Calu3 (cell line): ENCODE measurements around the gene CTNND2. TPM values are rescaled to one million over a fixed set of nuclear protein-coding genes. Genes with fewer than 3 reads are reported as not detected.

ENCODE experiments used
- BruUV-seq: library from RNA; stranded (reverse); fragments of 400-500 nt; replicated peaks from 2 replicates; lab custom pipeline; 2021; lab: Mats Ljungman, UMichigan
- CTCF ChIA-PET: fragments of 300-600 bp; sonication (Branson Sonifier 250); formaldehyde crosslinking; loops from one replicate; lab custom pipeline; 2022; ENCODE audit warnings: antibody characterized with exemption; lab: Charles Lee
- DNase-seq: peaks from one replicate; pipeline ENCODE4 v3.0.0; 2022
- H3K27ac Mint-ChIP-seq: one replicate; pipeline ENCODE4 v1.8.0; 2022; ENCODE audit warnings: mixed read lengths; ENCODE audit not compliant: unreplicated experiment
- H3K27me3 Mint-ChIP-seq: one replicate; pipeline ENCODE4 v1.8.0; 2022; ENCODE audit warnings: mixed read lengths; ENCODE audit not compliant: unreplicated experiment
- H3K36me3 Mint-ChIP-seq: one replicate; pipeline ENCODE4 v1.8.0; 2022; ENCODE audit warnings: mild to moderate bottlenecking, moderate library complexity, mixed read lengths; ENCODE audit not compliant: insufficient read depth, unreplicated experiment
- H3K4me1 Mint-ChIP-seq: one replicate; pipeline ENCODE4 v1.8.0; 2022; ENCODE audit warnings: mild to moderate bottlenecking, low read depth, mixed read lengths; ENCODE audit not compliant: unreplicated experiment
- H3K4me3 Mint-ChIP-seq: one replicate; pipeline ENCODE4 v1.8.0; 2022; ENCODE audit warnings: mild to moderate bottlenecking, low read depth, moderate library complexity, mixed read lengths; ENCODE audit not compliant: unreplicated experiment
- H3K9me3 Mint-ChIP-seq: one replicate; pipeline ENCODE4 v1.8.0; 2022; ENCODE audit warnings: low read depth, mixed read lengths; ENCODE audit not compliant: unreplicated experiment
- intact Hi-C: fragments of 100-400 bp; cut with micrococcal nuclease; formaldehyde crosslinking; loops from one replicate; pipeline ENCODE4 v1.10.0; 2022; ENCODE audit not compliant: unreplicated experiment
- total RNA-seq: library from RNA; stranded (reverse); gene quantifications from 2 replicates; pipeline ENCODE4 v1.2.3, GENCODE V29; 2022
- TF ChIP-seq, protein P1 (sequence below): fragments of 200-600 bp; IDR thresholded peaks from one replicate; pipeline ENCODE4 v1.8.0; 2022; ENCODE audit warnings: antibody characterized with exemption; ENCODE audit not compliant: unreplicated experiment

CTNND2 gene
- total RNA-seq, 1 experiment from 2014 or later = 19.6 TPM

GRCh38 chr5:10981932-10982331, 922.3 kb downstream of the CTNND2 start:
- intact Hi-C loops = loop anchor here (10.0 kb wide), 2 partner anchors 383 to 633 kb away; no protein-coding TSS in a partner anchor

GRCh38 chr5:10977011-10977410, 927.2 kb downstream of the CTNND2 start:
- DNase-seq = no peak
- H3K4me1 Mint-ChIP-seq = no peaks in the 10 kb centered on the region
- no TSS peak for BruUV-seq
- CTCF ChIA-PET = interaction anchor here (1.3 kb wide), 1 partner anchor 11 kb away, joined by 4 read pairs; no protein-coding TSS in a partner anchor
- no peaks in the 10 kb centered on the region for H3K9me3 Mint-ChIP-seq
- intact Hi-C loops = no loop called here
- H3K27me3 Mint-ChIP-seq = no peaks in the 10 kb centered on the region
- TF ChIP-seq, protein P1, sequence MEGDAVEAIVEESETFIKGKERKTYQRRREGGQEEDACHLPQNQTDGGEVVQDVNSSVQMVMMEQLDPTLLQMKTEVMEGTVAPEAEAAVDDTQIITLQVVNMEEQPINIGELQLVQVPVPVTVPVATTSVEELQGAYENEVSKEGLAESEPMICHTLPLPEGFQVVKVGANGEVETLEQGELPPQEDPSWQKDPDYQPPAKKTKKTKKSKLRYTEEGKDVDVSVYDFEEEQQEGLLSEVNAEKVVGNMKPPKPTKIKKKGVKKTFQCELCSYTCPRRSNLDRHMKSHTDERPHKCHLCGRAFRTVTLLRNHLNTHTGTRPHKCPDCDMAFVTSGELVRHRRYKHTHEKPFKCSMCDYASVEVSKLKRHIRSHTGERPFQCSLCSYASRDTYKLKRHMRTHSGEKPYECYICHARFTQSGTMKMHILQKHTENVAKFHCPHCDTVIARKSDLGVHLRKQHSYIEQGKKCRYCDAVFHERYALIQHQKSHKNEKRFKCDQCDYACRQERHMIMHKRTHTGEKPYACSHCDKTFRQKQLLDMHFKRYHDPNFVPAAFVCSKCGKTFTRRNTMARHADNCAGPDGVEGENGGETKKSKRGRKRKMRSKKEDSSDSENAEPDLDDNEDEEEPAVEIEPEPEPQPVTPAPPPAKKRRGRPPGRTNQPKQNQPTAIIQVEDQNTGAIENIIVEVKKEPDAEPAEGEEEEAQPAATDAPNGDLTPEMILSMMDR = no peak
- no peak overlapping the region for H3K4me3 Mint-ChIP-seq
- no peaks in the 10 kb centered on the region for H3K36me3 Mint-ChIP-seq
- no peak overlapping the region for H3K27ac Mint-ChIP-seq

More at GRCh38 chr5:10981932-10982331, 922.3 kb downstream of the CTNND2 start:
- TF ChIP-seq, protein P1 = no peak
- Mint-ChIP-seq H3K4me1 (no peaks in the 10 kb centered on the region), H3K27me3 (no peaks in the 10 kb centered on the region), H3K27ac (no peak overlapping the region), H3K4me3 (no peak overlapping the region), H3K9me3 (no peaks in the 10 kb centered on the region), H3K36me3 (no peaks in the 10 kb centered on the region)
- CTCF ChIA-PET = no interaction called here
- no peak for DNase-seq
- BruUV-seq = no TSS peak

- intact Hi-C loops = no loop called here
- TF ChIP-seq, protein P1 = no peak
- Mint-ChIP-seq H3K36me3 (no peaks in the 10 kb centered on the region), H3K4me3 (no peak overlapping the region), H3K27me3 (no peaks in the 10 kb centered on the region), H3K4me1 (no peaks in the 10 kb centered on the region), H3K27ac (no peak overlapping the region), H3K9me3 (no peaks in the 10 kb centered on the region)
- BruUV-seq = no TSS peak
- CTCF ChIA-PET = interaction anchor here (0.7 kb wide), 1 partner anchor 9 kb away, joined by 3 read pairs; no protein-coding TSS in a partner anchor
- DNase-seq = no peak
Measured at GRCh38 chr5:10975945-10976344, 928.3 kb downstream of the CTNND2 start.

GRCh38 chr5:10974850-10975249, 929.4 kb downstream of the CTNND2 start:
- CTCF ChIA-PET = no interaction called here
- H3K27ac Mint-ChIP-seq = no peak overlapping the region
- H3K4me1 Mint-ChIP-seq = no peaks in the 10 kb centered on the region
- BruUV-seq = no TSS peak
- no peaks in the 10 kb centered on the region for H3K9me3 Mint-ChIP-seq
- H3K27me3 Mint-ChIP-seq = no peaks in the 10 kb centered on the region
- intact Hi-C loops = no loop called here
- DNase-seq = no peak
- no peaks in the 10 kb centered on the region for H3K36me3 Mint-ChIP-seq
- TF ChIP-seq, protein P1 = no peak
- no peak overlapping the region for H3K4me3 Mint-ChIP-seq
